SJCRH30 (cell line): Measurements from ENCODE around the gene ZNF764. TPM values are rescaled to one million over a fixed set of nuclear protein-coding genes. Genes with fewer than 3 reads are reported as not detected.
"Not testable (repeated sequence)": the region's sequence is repeated elsewhere in the genome, so short reads cannot be mapped to it uniquely, and the experiment has no call there.

ENCODE experiments used
- DNase-seq, 2 experiments: peaks; one replicate each; pipeline ENCODE4 v3.0.0-alpha.2; 2015 to 2020
- H3K27ac ChIP-seq: fragments of 250-450 bp; sonication (Bioruptor Pico); 2 replicates; pipeline ENCODE4 v1.5.1; 2020; ENCODE audit warnings: mild to moderate bottlenecking, moderate library complexity
- H3K27me3 ChIP-seq: fragments of 250-450 bp; sonication (Bioruptor Pico); 2 replicates; pipeline ENCODE4 v1.5.1; 2020; ENCODE audit warnings: mild to moderate bottlenecking, moderate library complexity
- H3K36me3 ChIP-seq: fragments of 250-450 bp; sonication (Bioruptor Pico); 2 replicates; pipeline ENCODE4 v1.5.1; 2020; ENCODE audit warnings: mild to moderate bottlenecking, moderate library complexity
- H3K4me1 ChIP-seq: fragments of 250-450 bp; sonication (Bioruptor Pico); 2 replicates; pipeline ENCODE4 v1.5.1; 2020; ENCODE audit warnings: mild to moderate bottlenecking, moderate library complexity
- H3K4me3 ChIP-seq: fragments of 250-450 bp; sonication (Bioruptor Pico); 2 replicates; pipeline ENCODE4 v1.5.1; 2020; ENCODE audit warnings: mild to moderate bottlenecking, moderate library complexity
- H3K9me3 ChIP-seq: fragments of 250-450 bp; sonication (Bioruptor Pico); replicated peaks from 2 replicates; pipeline ENCODE4 v1.5.1; 2020; ENCODE audit warnings: mild to moderate bottlenecking, moderate library complexity
- total RNA-seq: library from RNA; depleted of rRNA; stranded (reverse); fragments of >200 nt; shearing (Covaris generic); gene quantifications from 2 replicates; pipeline ENCODE4 v1.2.3, GENCODE V29; 2014

ZNF764 gene
- total RNA-seq, 1 experiment from 2014 or later, result 10.7 TPM

DNA sequence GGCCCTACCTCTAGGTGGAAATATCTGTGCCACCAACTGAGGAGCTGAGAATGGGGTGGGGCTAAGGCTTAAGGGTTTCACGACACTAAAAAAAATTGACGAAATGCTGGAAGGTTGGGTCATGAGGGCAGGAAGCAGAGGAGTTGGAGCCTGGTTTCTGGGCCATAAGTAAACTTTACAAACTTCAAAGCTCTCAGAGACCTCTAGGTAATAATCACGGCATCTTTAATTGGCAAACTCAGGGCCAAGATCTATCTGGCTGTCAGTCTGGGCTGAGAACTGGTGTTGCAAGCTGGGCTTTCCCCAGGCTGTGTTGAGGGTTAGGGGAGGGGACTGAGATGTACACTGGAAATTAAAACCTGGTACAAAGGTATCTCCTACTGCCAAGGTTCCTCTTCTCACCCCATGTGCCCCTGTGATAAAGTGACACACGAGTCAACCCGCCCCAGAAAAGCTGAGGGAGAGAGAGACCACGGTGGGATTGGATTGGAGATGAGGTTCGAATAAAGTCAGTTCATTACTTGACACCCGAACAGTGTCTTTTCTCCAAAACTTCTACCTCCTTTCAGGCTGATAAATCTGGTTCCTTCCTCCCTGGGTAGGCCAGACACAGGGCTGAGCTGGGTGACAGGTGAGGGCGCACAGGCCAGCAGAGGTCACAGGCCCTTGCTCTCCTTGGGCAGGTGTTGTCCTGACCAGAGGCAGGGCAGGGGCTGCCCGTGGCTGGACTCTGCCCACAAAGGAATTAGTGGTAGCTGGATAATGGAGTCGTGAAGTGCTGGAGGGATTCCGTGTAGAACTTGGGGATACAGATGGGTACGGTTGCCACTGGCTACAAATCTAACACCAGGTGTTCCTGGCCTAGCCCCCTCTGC, 27.8 kb downstream of the ZNF764 start:
- DNase-seq, result no peak
- H3K27ac ChIP-seq, result no peak overlapping the region
- no peaks in the 10 kb centered on the region for H3K27me3 ChIP-seq
- H3K4me1 ChIP-seq, result peaks cover 4% of the 10 kb centered on the region; the same call in 1 of the 2 replicates
- peaks cover 2% of the 10 kb centered on the region; the same call in 1 of the 2 replicates for H3K36me3 ChIP-seq
- no peak overlapping the region for H3K4me3 ChIP-seq
- H3K9me3 ChIP-seq, result no peaks in the 10 kb centered on the region

GRCh38 chr16:30528799-30529457, 29.2 kb downstream of the ZNF764 start:
- DNase-seq, result no peak
- peaks cover 4% of the 10 kb centered on the region; the same call in 1 of the 2 replicates for H3K4me1 ChIP-seq

DNA sequence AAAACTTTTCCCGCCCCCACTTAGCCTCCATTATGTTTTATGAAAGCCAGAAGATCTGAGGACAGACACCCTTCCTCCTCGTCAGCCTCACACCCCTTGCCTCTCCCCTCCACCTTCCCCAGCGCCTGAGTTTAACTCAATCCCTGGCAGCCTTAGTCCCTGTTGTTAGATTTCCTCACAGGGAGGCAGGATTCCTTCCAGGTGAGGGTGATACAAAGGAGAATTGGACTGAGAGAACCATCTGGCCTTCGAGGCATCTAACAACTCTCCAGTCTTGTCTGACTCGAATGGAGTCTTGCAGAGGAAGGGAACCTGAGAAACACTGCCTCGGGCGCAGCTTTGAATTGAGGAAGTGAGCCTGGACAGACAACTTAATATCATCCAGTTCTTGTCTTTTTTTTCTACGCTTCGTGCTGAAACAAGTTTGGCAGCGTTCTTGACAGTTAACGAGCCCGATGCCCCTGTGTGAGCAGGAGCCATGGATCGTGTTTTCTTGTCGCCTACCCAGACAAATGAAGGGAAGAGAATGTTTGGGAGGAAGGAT, 30.5 kb downstream of the ZNF764 start:
- peak overlapping the region; percentile 13; the same call in 1 of the 2 replicates for H3K27ac ChIP-seq
- H3K9me3 ChIP-seq, result no peaks in the 10 kb centered on the region
- peaks cover 4% of the 10 kb centered on the region; the same call in 1 of the 2 replicates for H3K4me1 ChIP-seq
- DNase-seq, result no peak
- H3K4me3 ChIP-seq, result peak overlapping the region; percentile 92
- H3K36me3 ChIP-seq, result peaks cover 7% of the 10 kb centered on the region; the same call in 1 of the 2 replicates
- no peaks in the 10 kb centered on the region for H3K27me3 ChIP-seq

More at GRCh38 chr16:30528799-30529457, 29.2 kb downstream of the ZNF764 start:
- H3K36me3 ChIP-seq, result peaks cover 7% of the 10 kb centered on the region; the same call in 1 of the 2 replicates
- H3K27me3 ChIP-seq, result no peaks in the 10 kb centered on the region
- H3K9me3 ChIP-seq, result no peaks in the 10 kb centered on the region
- no peak overlapping the region for H3K27ac ChIP-seq
- H3K4me3 ChIP-seq, result no peak overlapping the region

- Histone ChIP-seq H3K4me3 (peak overlapping the region; percentile 92), H3K36me3 (peaks cover 7% of the 10 kb centered on the region; the same call in 1 of the 2 replicates), H3K27me3 (no peaks in the 10 kb centered on the region), H3K27ac (peak overlapping the region; percentile 93), H3K9me3 (no peaks in the 10 kb centered on the region), H3K4me1 (peaks cover 4% of the 10 kb centered on the region; the same call in 1 of the 2 replicates)
- peak; percentile 99 for DNase-seq
Observed at GRCh38 chr16:30526823-30527634, 31.1 kb downstream of the ZNF764 start.

DNA sequence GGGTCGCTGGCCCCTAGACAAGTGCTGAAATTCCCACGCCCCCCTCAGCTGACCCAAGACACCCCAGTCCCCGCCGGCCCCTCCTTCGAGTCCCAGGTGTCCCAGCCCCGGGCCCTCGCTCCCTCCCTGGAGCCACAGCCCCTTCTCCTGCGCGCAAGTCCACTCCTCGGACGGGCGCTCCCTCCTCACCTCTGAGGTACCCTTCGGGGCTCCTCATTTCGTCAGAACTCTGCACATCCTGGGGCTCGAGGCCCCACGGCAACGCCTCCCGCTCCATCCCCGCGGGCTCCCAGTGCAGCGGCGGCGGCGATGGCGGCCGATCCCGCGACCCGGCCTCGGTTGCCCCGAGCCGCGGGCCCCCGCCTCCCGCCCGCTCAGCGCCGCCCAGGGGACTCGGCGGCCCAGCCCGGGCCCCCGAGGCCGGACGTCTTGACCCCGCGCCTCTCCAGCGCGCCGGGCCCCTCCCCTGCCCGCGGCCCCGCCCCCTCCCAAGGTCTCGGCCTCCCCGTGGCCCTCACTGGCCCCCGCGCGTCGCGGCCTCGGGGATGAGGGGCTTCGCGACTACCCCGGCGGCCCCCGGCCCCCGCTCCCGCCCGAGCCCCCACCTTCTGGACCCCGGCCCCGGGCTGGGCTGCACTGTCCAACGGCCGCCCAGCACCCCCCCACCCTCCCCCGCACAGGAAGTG, 31.9 kb downstream of the ZNF764 start, which contains the start of gene ZNF768:
ZNF768 (minus strand) TSS at position 430 of the 686 bp plus-strand sequence; CDS start at position 277, 153 bp downstream.
- Histone ChIP-seq H3K9me3 (no peaks in the 10 kb centered on the region), H3K27ac (peak within 1 kb of the TSS; percentile 93), H3K4me3 (peak within 1 kb of the TSS; percentile 92), H3K4me1 (peaks cover 4% of the 10 kb centered on the region; the same call in 1 of the 2 replicates), H3K27me3 (no peaks in the 10 kb centered on the region), H3K36me3 (peaks cover 7% of the 10 kb centered on the region; the same call in 1 of the 2 replicates)
- DNase-seq, result peak; percentile 50 to 56

GRCh38 chr16:30525844-30526136, 32.4 kb downstream of the ZNF764 start:
- no peak for DNase-seq
- Histone ChIP-seq H3K4me3 (peak overlapping the region; percentile 92), H3K27me3 (no peaks in the 10 kb centered on the region), H3K4me1 (peaks cover 4% of the 10 kb centered on the region; the same call in 1 of the 2 replicates), H3K9me3 (no peaks in the 10 kb centered on the region), H3K36me3 (peaks cover 7% of the 10 kb centered on the region; the same call in 1 of the 2 replicates), H3K27ac (peak overlapping the region; percentile 23; the same call in 1 of the 2 replicates)

GRCh38 chr16:30524575-30525568, 33.3 kb downstream of the ZNF764 start:
- no peak for DNase-seq
- peaks cover 7% of the 10 kb centered on the region; the same call in 1 of the 2 replicates for H3K36me3 ChIP-seq
- no peaks in the 10 kb centered on the region for H3K9me3 ChIP-seq
- H3K4me1 ChIP-seq, result peaks cover 4% of the 10 kb centered on the region; the same call in 1 of the 2 replicates
- H3K27me3 ChIP-seq, result no peaks in the 10 kb centered on the region
- no peak overlapping the region for H3K27ac ChIP-seq
- no peak overlapping the region for H3K4me3 ChIP-seq

DNA sequence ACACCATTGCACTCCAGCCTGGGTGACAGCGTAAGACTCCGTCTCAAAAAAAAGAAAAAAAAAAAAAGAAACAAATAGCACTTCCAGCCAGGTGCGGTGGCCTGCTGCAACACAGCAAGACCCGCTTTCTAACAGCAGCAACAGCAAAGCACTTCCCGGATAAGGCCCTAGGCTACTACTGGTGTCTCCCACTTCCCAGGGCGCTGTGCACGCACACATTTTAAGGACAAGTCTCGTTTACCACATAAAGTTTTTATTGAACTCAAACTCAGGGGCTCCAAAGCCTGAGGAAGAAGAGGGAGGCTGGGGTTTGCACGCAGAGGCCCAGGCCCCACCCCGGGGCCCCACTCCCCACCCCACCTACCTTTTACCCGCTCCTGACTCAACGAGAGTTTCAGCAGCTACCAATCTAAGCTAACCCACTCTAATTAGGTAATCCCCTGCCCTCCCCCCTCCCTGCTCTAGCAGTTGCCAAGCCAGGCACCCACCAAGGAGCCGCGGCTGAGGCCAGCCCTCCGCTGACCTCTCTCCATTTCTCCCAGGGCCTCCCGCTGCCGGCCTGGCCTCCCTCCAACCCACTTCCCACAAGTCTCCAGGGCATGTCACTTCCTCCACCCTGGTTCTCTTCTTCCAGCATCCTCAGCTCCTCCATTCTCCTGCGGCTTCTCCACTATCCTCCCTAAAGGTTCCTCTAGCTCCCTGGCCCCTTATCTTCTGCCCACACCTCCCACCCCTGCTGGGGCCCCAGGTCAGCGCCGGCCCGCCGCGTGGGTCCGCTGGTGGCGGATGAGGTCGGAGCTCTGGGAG, 34.2 kb downstream of the ZNF764 start:
- Histone ChIP-seq H3K27ac (no peak overlapping the region), H3K4me3 (no peak overlapping the region), H3K36me3 (peaks cover 7% of the 10 kb centered on the region; the same call in 1 of the 2 replicates), H3K4me1 (peaks cover 4% of the 10 kb centered on the region; the same call in 1 of the 2 replicates), H3K9me3 (no peaks in the 10 kb centered on the region), H3K27me3 (no peaks in the 10 kb centered on the region)
- no peak for DNase-seq

DNA sequence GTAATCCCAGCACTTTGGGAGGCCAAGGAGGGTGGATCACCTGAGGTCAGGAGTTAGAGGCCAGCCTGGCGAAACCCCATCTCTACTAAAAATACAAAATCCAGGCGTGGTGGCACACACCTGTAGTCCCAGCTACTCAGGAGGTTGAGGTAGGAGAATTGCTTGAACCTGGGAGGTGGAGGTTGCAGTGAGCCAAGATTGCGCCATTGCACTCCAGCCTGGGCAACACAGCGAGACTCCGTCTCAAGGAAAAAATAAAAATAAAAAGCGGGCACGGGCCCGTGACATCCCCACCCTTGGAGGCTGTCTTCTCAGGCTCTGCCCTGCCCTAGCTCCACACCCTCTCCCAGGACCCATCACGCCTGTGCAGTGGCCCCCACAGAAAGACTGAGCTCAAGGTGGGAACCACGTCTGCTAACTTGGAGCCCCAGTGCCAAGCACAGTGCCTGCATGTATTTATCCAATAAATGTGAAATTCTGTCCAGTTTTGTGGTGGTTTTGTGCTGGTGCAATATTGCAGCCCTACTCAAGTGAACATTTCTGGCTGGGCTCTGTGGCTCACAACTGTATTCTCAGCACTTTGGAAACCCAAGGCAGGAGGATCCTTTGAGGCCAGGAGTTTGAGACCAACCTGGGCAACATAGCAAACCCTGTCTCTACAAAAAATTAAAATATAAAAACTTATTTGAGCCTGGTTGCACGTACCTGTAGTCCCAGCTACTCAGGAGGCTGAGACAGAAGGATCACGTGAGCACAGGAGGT, 35.3 kb downstream of the ZNF764 start:
- H3K4me3 ChIP-seq, H3K4me1 ChIP-seq: not testable (repeated sequence)

DNA sequence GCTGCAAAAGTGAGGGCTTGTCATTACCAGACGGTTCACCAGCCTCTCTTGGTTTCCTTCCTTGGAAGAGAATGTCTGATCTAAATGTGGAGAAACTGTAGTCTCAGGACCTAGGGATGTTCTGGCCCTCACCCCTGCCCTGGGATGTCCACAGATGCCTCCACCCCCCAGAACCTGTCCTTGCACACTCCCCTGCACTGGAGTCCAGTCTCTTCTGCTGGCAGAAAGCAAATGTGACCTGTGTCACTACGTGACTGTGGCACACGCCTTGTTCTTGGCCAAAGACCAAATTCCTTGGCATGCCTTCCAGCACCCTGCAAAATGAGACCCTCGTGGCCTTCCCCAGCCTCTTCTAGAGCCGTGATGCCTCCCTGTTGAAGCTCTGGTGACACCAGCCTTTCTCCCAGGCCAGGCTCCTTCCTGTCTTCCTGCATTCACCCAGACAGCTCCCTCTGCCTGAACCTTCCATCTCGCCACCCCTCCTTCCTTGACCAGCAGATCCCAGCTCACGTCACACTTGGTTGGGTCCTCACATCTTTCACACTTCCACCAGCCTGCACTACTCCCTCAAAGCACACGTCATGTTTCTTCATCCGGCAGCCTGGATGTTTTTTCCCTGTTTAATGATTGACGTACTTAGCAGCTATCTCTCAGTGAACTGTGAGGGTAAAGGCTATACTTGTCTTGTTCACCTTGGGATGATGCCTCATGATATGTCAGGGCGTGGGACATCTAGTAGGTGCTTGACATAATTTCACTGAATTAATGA, 36.1 kb downstream of the ZNF764 start:
- H3K9me3 ChIP-seq, result no peaks in the 10 kb centered on the region
- DNase-seq, result no peak
- peaks cover 7% of the 10 kb centered on the region; the same call in 1 of the 2 replicates for H3K36me3 ChIP-seq
- H3K27ac ChIP-seq, result no peak overlapping the region
- H3K4me1 ChIP-seq, result no peaks in the 10 kb centered on the region
- H3K27me3 ChIP-seq, result no peaks in the 10 kb centered on the region; the same call in 1 of the 2 replicates
- no peak overlapping the region for H3K4me3 ChIP-seq

More for the DNA sequence above, 35.3 kb downstream of the ZNF764 start:
- not testable (repeated sequence) for H3K9me3 ChIP-seq, DNase-seq, H3K27me3 ChIP-seq, H3K36me3 ChIP-seq, H3K27ac ChIP-seq

GRCh38 chr16:30521476-30521872, 36.7 kb downstream of the ZNF764 start:
- DNase-seq, result no peak
- Histone ChIP-seq H3K27ac (no peak overlapping the region), H3K9me3 (no peaks in the 10 kb centered on the region), H3K4me1 (no peaks in the 10 kb centered on the region), H3K27me3 (no peaks in the 10 kb centered on the region; the same call in 1 of the 2 replicates), H3K36me3 (peaks cover 7% of the 10 kb centered on the region; the same call in 1 of the 2 replicates), H3K4me3 (no peak overlapping the region)
